Mucosa of rectum (tissue), 2 donors: ENCODE measurements around the gene PGLYRP2.
A peak's percentile ranks its signal among the peaks of the same experiment; 100 is the strongest.

Source experiments
- H3K27ac ChIP-seq, 2 donors: one replicate each; pipeline ENCODE4 v1.7.0; 2013; ENCODE audit warnings: inconsistent platforms in 2 of 2, low read depth in 2 of 2, low read length in 2 of 2
- H3K27me3 ChIP-seq, 2 donors: one replicate each; pipeline ENCODE4 v1.7.0; 2013; ENCODE audit warnings: low read length in 2 of 2; ENCODE audit not compliant: control insufficient read depth in 2 of 2, insufficient read depth in 2 of 2
- H3K36me3 ChIP-seq, 2 donors: one replicate each; pipeline ENCODE4 v1.7.0; 2013; ENCODE audit warnings: low read length in 2 of 2; ENCODE audit not compliant: control insufficient read depth in 2 of 2, insufficient read depth in 2 of 2
- H3K4me1 ChIP-seq, 2 donors: one replicate each; pipeline ENCODE4 v1.7.0; 2013; ENCODE audit warnings: low read length in 2 of 2, mild to moderate bottlenecking in 1 of 2; ENCODE audit not compliant: control insufficient read depth in 2 of 2, insufficient read depth in 2 of 2
- H3K4me3 ChIP-seq, 2 donors: one replicate each; pipeline ENCODE4 v1.7.0; 2013; ENCODE audit warnings: low read length in 2 of 2
- H3K9ac ChIP-seq, 2 donors: one replicate each; pipeline ENCODE4 v1.7.0; 2013; ENCODE audit warnings: low read length in 2 of 2, low read depth in 1 of 2, mild to moderate bottlenecking in 1 of 2
- H3K9me3 ChIP-seq, 2 donors: one replicate each; pipeline ENCODE4 v1.7.0; 2013; ENCODE audit warnings: low read length in 2 of 2; ENCODE audit not compliant: control insufficient read depth in 2 of 2
- donor health status: healthy.
- donor health status: Normal muscosa, but diverticular disease.

The PGLYRP2 gene

DNA sequence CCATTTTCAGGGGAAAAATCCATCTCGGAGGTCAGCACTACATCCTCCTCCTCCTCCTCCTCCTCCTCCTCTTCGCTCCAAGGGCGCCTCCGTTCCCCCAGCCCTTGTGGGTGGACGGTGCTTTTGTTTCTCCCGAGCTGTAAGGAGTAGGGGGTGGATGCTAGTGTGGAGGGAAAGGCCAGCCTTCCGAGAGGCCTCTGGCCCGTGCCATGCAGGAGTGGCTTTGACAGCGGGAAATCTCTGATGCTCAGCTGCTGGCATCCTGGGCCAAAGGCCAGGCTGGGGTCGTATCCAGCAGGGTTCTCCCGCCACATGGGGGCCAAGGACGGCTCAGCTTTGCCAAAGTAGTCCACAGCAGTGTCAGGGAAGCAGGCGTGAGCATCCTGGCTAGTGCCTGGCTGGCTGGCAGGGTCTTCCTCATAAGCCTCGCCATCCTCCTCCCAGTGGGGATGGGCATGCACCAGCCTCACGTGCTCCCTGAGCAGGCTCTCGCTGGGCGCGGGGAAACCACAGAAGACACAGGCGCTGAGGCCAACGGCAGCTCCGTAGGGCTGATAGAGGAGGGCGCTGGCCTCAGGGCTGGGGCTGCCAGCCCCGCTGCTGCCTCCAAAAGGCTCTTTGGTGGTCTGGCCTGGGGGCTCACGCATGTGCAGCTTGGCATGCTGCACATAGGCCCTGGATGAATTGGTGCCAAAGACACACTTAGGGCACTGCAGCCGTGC lies 40.1 kb downstream of the PGLYRP2 start:
- no peaks in the 10 kb centered on the region for H3K4me1 ChIP-seq
- no peak overlapping the region for H3K27ac ChIP-seq
- no peak overlapping the region for H3K4me3 ChIP-seq
- H3K9ac ChIP-seq, result no peak overlapping the region
- no peaks in the 10 kb centered on the region for H3K36me3 ChIP-seq
- no peaks in the 10 kb centered on the region for H3K27me3 ChIP-seq
- H3K9me3 ChIP-seq, result no peaks in the 10 kb centered on the region

GRCh38 chr19:15438577-15438976 lies 40.7 kb downstream of the PGLYRP2 start:
- Histone ChIP-seq H3K4me1 (peaks cover 0 to 2% of the 10 kb centered on the region in 2 donors), H3K4me3 (no peak overlapping the region), H3K27me3 (no peaks in the 10 kb centered on the region), H3K9ac (no peak overlapping the region), H3K9me3 (no peaks in the 10 kb centered on the region), H3K27ac (no peak overlapping the region), H3K36me3 (no peaks in the 10 kb centered on the region)

- no peaks in the 10 kb centered on the region for H3K27me3 ChIP-seq
- no peaks in the 10 kb centered on the region for H3K36me3 ChIP-seq
- H3K9me3 ChIP-seq, result no peaks in the 10 kb centered on the region
- no peak overlapping the region for H3K4me3 ChIP-seq
- H3K9ac ChIP-seq, result no peak overlapping the region
- H3K27ac ChIP-seq, result no peak overlapping the region
- peaks cover 0 to 5% of the 10 kb centered on the region in 2 donors for H3K4me1 ChIP-seq
Measured at GRCh38 chr19:15438124-15438496, 41.2 kb downstream of the PGLYRP2 start.

DNA sequence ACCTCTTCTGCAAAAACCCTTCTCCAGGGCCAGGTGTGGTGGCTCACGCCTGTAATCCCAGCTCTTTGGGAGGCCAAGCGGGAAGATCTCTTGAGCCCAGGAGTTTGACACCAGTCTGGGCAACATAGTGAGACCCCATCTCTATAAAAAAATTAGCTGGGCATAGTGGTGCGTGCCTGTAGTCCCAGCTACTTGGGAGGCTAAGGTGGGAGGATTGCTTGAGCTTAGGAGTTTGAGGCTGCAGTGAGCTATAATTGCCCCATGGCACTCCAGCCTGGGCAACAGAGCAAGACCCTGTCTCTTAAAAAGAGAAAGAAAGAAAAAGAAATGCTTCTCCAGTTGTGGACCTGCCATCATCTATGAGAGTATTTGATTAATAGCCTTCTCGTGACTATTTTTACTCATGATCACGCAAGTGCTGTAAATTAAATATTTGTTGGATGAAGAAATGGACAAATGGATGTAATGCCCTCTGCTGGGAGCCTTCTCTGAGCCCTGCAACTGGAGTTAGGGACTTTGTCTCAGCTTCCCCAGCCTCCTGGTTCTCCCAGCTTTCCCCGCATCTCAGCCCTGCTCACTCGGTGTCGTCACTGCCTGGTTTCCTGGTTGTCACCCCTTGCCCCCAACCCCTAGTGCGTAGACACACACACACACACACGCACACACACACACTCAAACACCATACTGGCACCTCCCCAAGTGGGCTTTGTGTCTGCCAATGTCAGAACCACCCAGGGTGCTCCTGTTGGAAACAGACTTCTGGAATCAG lies 41.8 kb downstream of the PGLYRP2 start:
- Histone ChIP-seq H3K9me3 (no peaks in the 10 kb centered on the region), H3K27me3 (no peaks in the 10 kb centered on the region), H3K4me3 (no peak overlapping the region), H3K9ac (no peak overlapping the region), H3K4me1 (peaks cover 0 to 5% of the 10 kb centered on the region in 2 donors), H3K27ac (no peak overlapping the region), H3K36me3 (no peaks in the 10 kb centered on the region)

GRCh38 chr19:15436826-15437110 lies 42.5 kb downstream of the PGLYRP2 start:
- no peaks in the 10 kb centered on the region for H3K9me3 ChIP-seq
- no peak overlapping the region for H3K4me3 ChIP-seq
- no peak overlapping the region for H3K27ac ChIP-seq
- peaks cover 2 to 9% of the 10 kb centered on the region in 2 donors for H3K4me1 ChIP-seq
- H3K36me3 ChIP-seq, result no peaks in the 10 kb centered on the region
- no peak overlapping the region for H3K9ac ChIP-seq
- H3K27me3 ChIP-seq, result no peaks in the 10 kb centered on the region

DNA sequence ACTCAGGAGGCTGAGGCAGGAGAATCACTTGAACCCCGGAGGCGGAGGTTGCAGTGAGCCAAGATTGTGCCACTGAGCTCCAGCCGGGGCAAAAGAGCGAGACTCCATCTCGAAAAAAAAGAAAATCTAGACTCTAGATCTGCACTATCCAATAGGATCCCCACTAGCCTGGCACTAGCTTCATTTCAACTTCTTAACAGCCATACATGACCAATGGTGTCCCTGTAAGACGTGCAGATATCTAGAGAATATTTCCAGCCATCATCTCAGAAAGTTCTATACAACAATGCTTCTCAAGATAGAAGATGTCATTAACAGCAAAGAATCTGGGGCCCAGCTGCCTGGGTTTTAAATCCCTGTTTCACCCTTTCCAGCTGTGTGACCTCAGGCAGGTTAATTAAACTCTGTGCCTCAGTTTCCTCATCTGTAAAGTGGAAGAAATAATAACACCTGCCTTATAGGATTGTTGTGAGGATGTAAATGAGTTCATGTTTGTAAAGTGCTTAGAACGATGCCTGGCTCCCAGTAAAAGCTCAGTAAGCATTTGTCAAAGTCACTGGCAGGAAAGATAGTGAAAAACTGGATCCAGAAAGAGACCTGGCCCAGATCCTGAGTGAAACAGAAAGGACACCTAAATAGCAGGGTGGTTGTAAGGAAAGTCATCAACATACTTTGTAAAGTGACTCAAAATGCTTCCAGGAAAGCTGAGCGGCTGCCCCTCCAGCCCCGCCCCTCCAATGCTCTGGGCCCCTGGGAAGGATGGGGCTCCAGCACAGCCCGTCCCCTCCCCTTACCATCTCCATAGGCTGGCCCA lies 43.1 kb downstream of the PGLYRP2 start:
- Histone ChIP-seq H3K4me3 (no peak overlapping the region), H3K9ac (no peak overlapping the region), H3K27me3 (no peaks in the 10 kb centered on the region), H3K9me3 (no peaks in the 10 kb centered on the region), H3K36me3 (no peaks in the 10 kb centered on the region), H3K27ac (no peak overlapping the region), H3K4me1 (peaks cover 7 to 14% of the 10 kb centered on the region in 2 donors)

DNA sequence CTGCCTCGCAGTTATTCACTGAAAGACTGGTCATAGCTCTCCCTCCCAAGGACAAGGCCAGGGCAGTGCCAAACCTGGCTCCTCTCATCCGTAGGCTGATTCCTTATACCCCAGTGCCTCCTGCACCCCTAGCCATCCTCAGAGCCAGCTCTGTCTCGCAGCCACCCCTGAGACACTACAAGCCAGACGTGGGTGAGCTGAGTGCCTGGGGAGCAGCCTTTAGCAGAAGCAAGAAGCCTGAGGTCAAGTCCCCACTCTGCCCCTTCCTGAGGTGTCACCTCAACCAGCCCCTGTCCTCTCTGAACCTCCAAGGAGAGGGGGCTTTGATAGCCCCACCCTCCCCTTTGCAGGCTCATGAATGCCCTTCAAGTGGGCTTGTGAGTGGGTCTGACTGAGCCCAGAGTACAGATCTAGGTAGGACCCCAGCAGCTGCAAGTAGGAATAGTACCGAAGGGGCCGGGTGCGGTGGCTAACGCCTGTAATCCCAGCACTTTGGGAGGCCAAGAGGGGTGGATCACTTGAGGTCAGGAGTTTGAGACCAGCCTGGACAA lies 45.7 kb downstream of the PGLYRP2 start:
- Histone ChIP-seq H3K36me3 (no peaks in the 10 kb centered on the region), H3K4me1 (peaks cover 12 to 22% of the 10 kb centered on the region in 2 donors), H3K27ac (peak overlapping the region; percentile 80 to 81), H3K4me3 (peak overlapping the region; percentile 74 to 87), H3K9me3 (no peaks in the 10 kb centered on the region), H3K27me3 (no peaks in the 10 kb centered on the region), H3K9ac (no peak overlapping the region)

DNA sequence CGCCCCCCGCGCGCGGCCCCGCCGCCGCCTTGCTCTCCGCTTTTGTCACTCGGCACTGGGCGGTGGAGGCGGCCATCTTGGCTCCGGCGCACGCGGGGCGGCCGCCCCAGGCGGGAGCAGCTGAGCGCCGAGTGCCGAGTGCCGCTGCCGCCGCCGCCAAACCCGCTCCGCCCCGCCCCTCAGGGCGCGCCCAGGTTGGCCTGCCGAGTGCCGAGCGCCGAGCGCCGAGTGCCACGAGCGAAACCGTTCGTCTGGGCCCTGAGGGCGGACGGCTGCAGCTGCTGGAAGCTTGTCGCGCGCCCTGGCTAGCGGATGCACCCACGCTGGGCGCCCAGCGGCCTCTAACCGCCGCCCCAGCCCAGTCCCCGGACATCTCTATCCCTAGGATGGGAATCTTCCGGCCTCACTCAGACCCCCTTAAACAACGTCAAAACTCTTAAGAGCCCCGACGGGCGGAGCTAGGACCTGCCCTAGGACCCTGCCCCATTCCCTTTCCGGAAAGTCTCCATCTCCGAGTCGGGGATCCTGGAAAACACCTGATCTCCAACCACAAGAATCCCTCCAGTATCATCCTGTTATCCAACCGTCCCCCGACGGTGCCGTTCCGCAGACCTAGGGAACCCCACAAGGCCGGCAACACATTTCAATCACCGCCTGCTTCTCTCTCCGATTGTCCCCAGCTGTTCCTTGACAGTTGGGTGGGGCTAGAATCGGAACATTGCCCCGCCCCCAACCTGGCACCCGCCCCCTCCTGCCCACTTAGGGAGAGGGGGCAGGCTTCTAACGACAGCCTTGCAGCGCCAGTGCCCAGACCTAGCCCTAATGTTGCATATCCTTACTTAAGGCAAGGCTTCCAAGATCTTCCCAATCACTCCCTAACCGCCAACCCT lies 46.4 kb downstream of the PGLYRP2 start:
- Histone ChIP-seq H3K4me3 (peak overlapping the region; percentile 74 to 87), H3K4me1 (peaks cover 12 to 22% of the 10 kb centered on the region in 2 donors), H3K27me3 (no peaks in the 10 kb centered on the region), H3K9ac (peak overlapping the region; percentile 70 to 72), H3K27ac (peak overlapping the region; percentile 80 to 81), H3K9me3 (no peaks in the 10 kb centered on the region), H3K36me3 (peaks cover 0 to under 1% of the 10 kb centered on the region in 2 donors)

DNA sequence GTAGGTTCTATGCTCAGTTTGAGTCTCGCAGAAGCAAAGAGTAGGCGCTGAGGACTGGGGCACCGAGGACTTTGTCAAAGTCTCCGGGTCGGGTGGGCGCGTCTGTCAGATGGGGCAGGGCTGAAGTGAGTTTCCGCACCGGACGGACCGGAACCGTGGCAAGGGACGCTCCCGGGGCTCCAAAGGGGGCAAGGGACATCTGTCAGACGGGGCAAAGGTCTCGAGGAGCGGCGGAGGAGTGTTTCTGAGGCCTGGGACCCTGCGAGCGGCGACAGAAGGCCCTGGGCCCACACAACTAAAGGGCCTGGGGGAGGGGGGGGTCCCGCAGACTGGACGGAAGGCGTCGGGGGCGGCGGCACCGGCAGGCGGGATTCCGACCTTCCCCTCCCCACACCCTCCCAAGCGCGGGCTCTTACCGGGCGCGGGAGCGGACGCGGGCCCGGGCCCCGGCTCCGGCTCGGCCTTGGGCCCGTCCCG lies 47.2 kb downstream of the PGLYRP2 start:
- Histone ChIP-seq H3K4me1 (peaks cover 12 to 22% of the 10 kb centered on the region in 2 donors), H3K9me3 (no peaks in the 10 kb centered on the region), H3K27me3 (no peaks in the 10 kb centered on the region), H3K36me3 (peaks cover 1 to 8% of the 10 kb centered on the region in 2 donors), H3K9ac (peak overlapping the region; percentile 62 to 68), H3K27ac (no peak overlapping the region), H3K4me3 (peak overlapping the region; percentile 74 to 81)
